Measurements from ENCODE around the gene KCTD20.

Gene KCTD20

GRCh38 chr6:36431197-36431596, 11.6 kb upstream of the KCTD20 start:
- no peak for TF ChIP-seq CTCF (IDR thresholded peaks at IDR 0.05; ENCODE audit: low read depth, low read length, missing control alignments)
- no peak for DNase-seq (ENCODE audit: low read depth)
- no peak overlapping the region for H3K4me3 ChIP-seq (ENCODE audit: low read depth, low read length)

- H3K4me3 ChIP-seq (ENCODE audit: low read depth, low read length) = no peak overlapping the region
- no peak for DNase-seq (ENCODE audit: low read depth)
- TF ChIP-seq CTCF (IDR thresholded peaks at IDR 0.05; ENCODE audit: low read depth, low read length, missing control alignments) = no peak
Observed at GRCh38 chr6:36432151-36432671, 10.6 kb upstream of the KCTD20 start.

GRCh38 chr6:36436466-36436865, 6.3 kb upstream of the KCTD20 start:
- TF ChIP-seq CTCF (IDR thresholded peaks at IDR 0.05; ENCODE audit: low read depth, low read length, missing control alignments) = no peak
- DNase-seq (ENCODE audit: low read depth) = no peak
- no peak overlapping the region for H3K4me3 ChIP-seq (ENCODE audit: low read depth, low read length)

GRCh38 chr6:36441307-36441894, 1.4 kb upstream of the KCTD20 start:
- H3K4me3 ChIP-seq (ENCODE audit: low read depth, low read length) = no peak overlapping the region; the same call in 1 of the 2 replicates
- TF ChIP-seq CTCF (IDR thresholded peaks at IDR 0.05; ENCODE audit: low read depth, low read length, missing control alignments) = no peak
- peak; percentile 87 for DNase-seq (ENCODE audit: low read depth)

GRCh38 chr6:36442103-36442670, 613 bp upstream of the KCTD20 start:
- H3K4me3 ChIP-seq (ENCODE audit: low read depth, low read length) = peak overlapping the region; percentile 88
- no peak for DNase-seq (ENCODE audit: low read depth)
- no peak for TF ChIP-seq CTCF (IDR thresholded peaks at IDR 0.05; ENCODE audit: low read depth, low read length, missing control alignments)

GRCh38 chr6:36443471-36444428, 950 bp downstream of the KCTD20 start:
- DNase-seq (ENCODE audit: low read depth) = no peak
- TF ChIP-seq CTCF (IDR thresholded peaks at IDR 0.05; ENCODE audit: low read depth, low read length, missing control alignments) = peak; percentile 31
- peak overlapping the region; percentile 88 for H3K4me3 ChIP-seq (ENCODE audit: low read depth, low read length)
